ENCODE data around the gene MAML2. TPM values are rescaled to one million over a fixed set of nuclear protein-coding genes. Genes with fewer than 3 reads are reported as not detected.

MAML2 gene
- total RNA-seq, 2 donors from 2014 or later: 26.5 to 27.9 TPM

- ATAC-seq: peak; percentile 23 to 56
- no peak for DNase-seq (ENCODE audit: low spot score in 2 of 2)
- Mint-ChIP-seq H3K9me3 (peaks cover 0 to 4% of the 10 kb centered on the region in 2 donors), H3K36me3 (peaks cover 8 to 34% of the 10 kb centered on the region in 2 donors), H3K27ac (no peak overlapping the region)
These were observed 220.4 kb downstream of the MAML2 start for GRCh38 chr11:96122601-96123074.

GRCh38 chr11:96119211-96119610 is 223.8 kb downstream of the MAML2 start:
- no peak overlapping the region for H3K27ac Mint-ChIP-seq
- no peak for DNase-seq (ENCODE audit: low spot score in 2 of 2)
- peaks cover 0 to 7% of the 10 kb centered on the region in 2 donors for H3K9me3 Mint-ChIP-seq
- H3K36me3 Mint-ChIP-seq: peaks cover 0 to 44% of the 10 kb centered on the region in 2 donors
- no peak for ATAC-seq

DNA sequence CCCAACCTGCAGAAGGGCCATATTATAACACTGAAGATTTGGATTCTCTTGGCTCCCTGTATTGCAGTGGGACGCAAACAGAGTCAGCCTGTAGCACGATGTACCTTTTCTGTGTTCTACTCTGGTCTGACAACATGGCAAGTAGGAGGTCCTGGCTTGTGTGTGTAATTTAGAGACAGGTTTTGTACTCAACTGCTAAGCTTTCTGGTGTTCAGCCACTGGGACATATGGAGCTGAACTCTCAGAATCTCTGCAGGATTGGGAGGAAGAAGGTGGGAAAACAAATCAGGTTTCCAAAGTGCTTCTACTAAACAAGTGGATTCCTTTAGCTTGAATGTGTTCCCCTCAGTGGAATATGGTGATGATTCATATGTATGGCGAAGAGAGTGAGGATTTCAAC is 226.6 kb downstream of the MAML2 start:
- Mint-ChIP-seq H3K27ac (no peak overlapping the region), H3K9me3 (peaks cover 0 to 7% of the 10 kb centered on the region in 2 donors), H3K36me3 (peaks cover 1 to 40% of the 10 kb centered on the region in 2 donors)
- ATAC-seq (no peak), DNase-seq (ENCODE audit: low spot score in 2 of 2) (no peak)

GRCh38 chr11:96114178-96115064 is 228.6 kb downstream of the MAML2 start:
- H3K9me3 Mint-ChIP-seq: peaks cover 0 to 7% of the 10 kb centered on the region in 2 donors
- peak overlapping the region in 1 of 2 donors; percentile 83 for H3K27ac Mint-ChIP-seq
- ATAC-seq: peak in 1 of 2 donors; percentile 45
- H3K36me3 Mint-ChIP-seq: peaks cover 5 to 40% of the 10 kb centered on the region in 2 donors
- DNase-seq (ENCODE audit: low spot score in 2 of 2): no peak

DNA sequence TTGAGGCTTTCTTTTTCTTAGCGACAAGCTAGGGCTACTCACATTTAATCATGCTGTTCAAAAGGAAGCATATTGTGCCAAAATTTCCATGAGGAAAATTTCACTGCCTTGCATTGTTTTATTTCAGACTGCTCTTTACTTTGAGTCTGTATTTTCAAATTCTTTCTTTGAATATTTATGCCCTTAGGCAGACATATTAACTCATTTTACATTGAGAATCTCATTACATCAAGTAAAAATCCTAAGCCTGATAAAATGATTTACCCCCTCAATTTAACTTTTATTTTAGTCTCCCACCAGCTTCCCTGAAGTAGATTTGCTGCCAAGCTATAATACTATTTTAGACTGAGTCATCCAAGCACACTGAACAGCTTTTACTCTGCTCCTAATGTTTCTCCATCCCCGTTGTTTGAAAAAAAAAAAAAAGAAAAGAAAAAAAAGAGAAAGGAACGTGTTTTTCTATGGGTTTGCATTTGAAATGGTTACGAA is 229.8 kb downstream of the MAML2 start:
- Mint-ChIP-seq H3K36me3 (peaks cover 5 to 31% of the 10 kb centered on the region in 2 donors), H3K9me3 (peaks cover 0 to 3% of the 10 kb centered on the region in 2 donors), H3K27ac (peak overlapping the region in 1 of 2 donors; percentile 84)
- no peak for DNase-seq (ENCODE audit: low spot score in 2 of 2)
- ATAC-seq: peak; percentile 1 to 2

- Mint-ChIP-seq H3K36me3 (peaks cover 5 to 27% of the 10 kb centered on the region in 2 donors), H3K27ac (peak overlapping the region; percentile 81 to 84), H3K9me3 (peaks cover 0 to 3% of the 10 kb centered on the region in 2 donors)
- DNase-seq (ENCODE audit: low spot score in 2 of 2) (peak in 1 of 2 donors; percentile 20), ATAC-seq (peak; percentile 90 to 94)
These were observed 230.5 kb downstream of the MAML2 start for GRCh38 chr11:96112192-96113128.

DNA sequence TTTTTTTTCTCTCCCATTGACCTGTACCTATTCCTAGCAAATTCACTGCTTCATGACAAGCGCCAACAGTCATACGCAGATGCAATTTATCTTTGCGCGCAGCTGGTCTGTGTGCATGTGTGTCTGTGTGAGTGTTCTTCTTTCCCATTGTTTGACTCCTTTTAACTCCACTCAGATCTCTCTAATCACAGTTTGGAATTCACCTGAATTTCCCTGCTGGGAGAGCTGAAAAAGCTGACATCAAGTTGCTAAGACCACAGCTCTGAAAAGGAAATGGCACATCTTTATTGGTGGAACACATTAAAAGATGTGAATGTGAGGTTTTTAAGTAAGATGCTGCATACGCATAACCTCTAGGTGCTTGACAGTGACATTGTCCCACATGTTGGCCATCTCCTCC is 231.7 kb downstream of the MAML2 start:
- peak in 1 of 2 donors; percentile 13 for ATAC-seq
- Mint-ChIP-seq H3K27ac (peak overlapping the region in 1 of 2 donors; percentile 3), H3K9me3 (peaks cover 0 to 3% of the 10 kb centered on the region in 2 donors), H3K36me3 (peaks cover 5 to 19% of the 10 kb centered on the region in 2 donors)
- DNase-seq (ENCODE audit: low spot score in 2 of 2): no peak

DNA sequence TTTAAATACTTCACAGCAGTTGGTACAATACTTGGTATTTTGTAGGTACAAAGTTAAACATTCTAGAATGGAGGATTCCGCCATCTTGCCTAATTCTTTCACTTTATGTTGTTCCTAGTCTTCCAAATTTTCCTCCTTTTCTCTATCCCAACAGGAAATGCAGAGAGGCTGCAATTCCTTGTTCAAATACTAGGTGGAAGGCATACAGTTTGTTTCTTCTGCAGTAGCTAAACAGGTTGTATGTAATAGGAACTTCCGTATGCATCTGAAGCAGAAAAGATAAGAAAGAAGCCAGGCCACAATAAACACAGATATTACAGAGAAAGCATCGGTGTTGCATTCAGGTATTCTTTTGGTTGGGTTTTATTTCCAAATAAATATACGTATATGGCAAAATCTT is 232.7 kb downstream of the MAML2 start:
- H3K27ac Mint-ChIP-seq: no peak overlapping the region

GRCh38 chr11:96109331-96110030 is 233.5 kb downstream of the MAML2 start:
- ATAC-seq (no peak), DNase-seq (ENCODE audit: low spot score in 2 of 2) (no peak)
- Mint-ChIP-seq H3K27ac (no peak overlapping the region), H3K36me3 (peaks cover 5% of the 10 kb centered on the region in 2 donors), H3K9me3 (peaks cover 2 to 6% of the 10 kb centered on the region in 2 donors)

More for the DNA sequence above, 232.7 kb downstream of the MAML2 start:
- Mint-ChIP-seq H3K9me3 (peaks cover 0 to 3% of the 10 kb centered on the region in 2 donors), H3K36me3 (peaks cover 5 to 13% of the 10 kb centered on the region in 2 donors)
- no peak for ATAC-seq
- DNase-seq (ENCODE audit: low spot score in 2 of 2): no peak

DNA sequence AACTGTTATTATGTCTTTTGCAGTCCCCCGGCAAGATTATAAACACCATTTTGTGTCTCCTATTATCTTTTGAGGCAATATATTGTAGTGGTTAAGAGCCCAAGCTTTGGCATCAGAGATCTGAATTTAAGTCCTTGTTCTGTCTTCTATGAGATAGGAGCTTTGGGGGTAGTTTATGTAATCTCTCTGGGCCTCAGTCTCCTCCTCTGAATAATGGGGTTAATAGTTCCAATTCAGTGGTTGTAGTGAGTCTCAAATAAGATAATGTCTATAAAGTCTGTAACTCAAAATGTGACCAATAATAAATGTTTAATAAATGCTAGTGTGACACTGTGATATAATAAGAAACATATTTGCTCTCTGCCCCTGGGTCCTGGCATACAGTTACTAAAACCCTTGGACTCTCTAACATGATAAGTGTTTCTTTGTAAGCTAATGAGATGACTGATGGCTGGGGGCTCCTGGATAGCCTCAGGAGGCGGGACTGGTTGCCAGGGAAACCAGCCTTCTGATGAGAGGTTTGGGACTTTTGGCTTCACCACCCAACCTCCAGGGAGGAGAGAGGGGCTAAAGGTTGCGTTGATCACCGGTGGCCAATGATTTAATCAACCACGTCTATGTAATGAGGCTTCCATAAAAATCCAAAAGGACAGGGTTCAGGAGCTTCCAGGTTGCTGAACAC is 235.7 kb downstream of the MAML2 start:
- Mint-ChIP-seq H3K27ac (peak overlapping the region in 1 of 2 donors; percentile 9), H3K36me3 (peaks cover 0 to 9% of the 10 kb centered on the region in 2 donors), H3K9me3 (peaks cover 8 to 10% of the 10 kb centered on the region in 2 donors)
- ATAC-seq (no peak), DNase-seq (ENCODE audit: low spot score in 2 of 2) (no peak)

GRCh38 chr11:96106645-96107044 is 236.3 kb downstream of the MAML2 start:
- Mint-ChIP-seq H3K9me3 (peaks cover 8 to 10% of the 10 kb centered on the region in 2 donors), H3K36me3 (peaks cover 0 to 9% of the 10 kb centered on the region in 2 donors), H3K27ac (peak overlapping the region; percentile 9 to 57)
- ATAC-seq (no peak), DNase-seq (ENCODE audit: low spot score in 2 of 2) (no peak)

GRCh38 chr11:96105944-96106343 is 237.1 kb downstream of the MAML2 start:
- H3K27ac Mint-ChIP-seq: peak overlapping the region in 1 of 2 donors; percentile 69
- ATAC-seq: peak; percentile 30 to 36

DNA sequence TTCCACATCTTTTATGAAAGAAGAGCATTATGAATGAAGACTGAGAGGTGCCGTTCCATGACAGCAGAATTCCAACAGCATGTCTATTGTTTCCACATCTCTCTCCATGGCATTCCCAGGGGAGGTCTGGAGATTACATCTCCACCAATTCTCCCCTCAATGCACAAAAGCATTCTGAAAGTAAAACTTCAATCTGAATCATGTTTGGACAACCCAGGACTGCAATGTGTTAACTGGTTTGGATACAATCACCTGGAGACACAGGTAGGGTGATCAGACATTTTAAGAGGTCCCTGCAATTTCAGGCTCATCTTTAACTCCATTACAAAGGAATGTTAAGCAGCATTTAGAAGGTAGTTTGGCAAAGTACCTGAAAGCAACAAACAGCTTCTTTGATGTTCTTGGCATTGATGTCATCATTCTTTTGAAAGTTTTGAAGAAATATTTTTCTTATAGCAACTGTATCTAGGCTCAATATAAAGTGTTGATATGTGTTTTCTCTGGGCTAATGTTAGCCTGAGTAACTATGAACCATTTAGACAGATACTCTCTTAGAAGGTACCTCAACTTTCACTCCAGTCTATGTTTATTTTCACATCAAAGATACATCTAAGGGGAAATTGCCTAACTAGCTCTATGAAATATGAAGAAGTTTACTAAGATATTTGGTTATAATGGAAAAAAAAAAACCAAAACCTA is 237.6 kb downstream of the MAML2 start:
- peaks cover 8 to 10% of the 10 kb centered on the region in 2 donors for H3K9me3 Mint-ChIP-seq
- peaks cover 4 to 7% of the 10 kb centered on the region in 2 donors for H3K36me3 Mint-ChIP-seq
- peak overlapping the region; percentile 66 to 69 for H3K27ac Mint-ChIP-seq
- ATAC-seq: peak; percentile 46 to 89
- DNase-seq (ENCODE audit: low spot score in 2 of 2): no peak

More at GRCh38 chr11:96105944-96106343, 237.1 kb downstream of the MAML2 start:
- Mint-ChIP-seq H3K36me3 (peaks cover 3 to 4% of the 10 kb centered on the region in 2 donors), H3K9me3 (peaks cover 8 to 10% of the 10 kb centered on the region in 2 donors)
- DNase-seq (ENCODE audit: low spot score in 2 of 2): no peak

- ATAC-seq (no peak), DNase-seq (ENCODE audit: low spot score in 2 of 2) (no peak)
- Mint-ChIP-seq H3K36me3 (peaks cover 4 to 9% of the 10 kb centered on the region in 2 donors), H3K27ac (peak overlapping the region; percentile 13 to 23), H3K9me3 (peaks cover 8 to 10% of the 10 kb centered on the region in 2 donors)
These were observed 238.5 kb downstream of the MAML2 start for GRCh38 chr11:96104496-96104895.

- no peak for ATAC-seq
- peaks cover 8 to 10% of the 10 kb centered on the region in 2 donors for H3K9me3 Mint-ChIP-seq
- H3K27ac Mint-ChIP-seq: peak overlapping the region in 1 of 2 donors; percentile 9
- no peak for DNase-seq (ENCODE audit: low spot score in 2 of 2)
- H3K36me3 Mint-ChIP-seq: peaks cover 4 to 15% of the 10 kb centered on the region in 2 donors
These were observed 239.3 kb downstream of the MAML2 start for GRCh38 chr11:96103721-96104120.
